Right ventricle myocardium inferior (tissue), 1 donor: ENCODE data around the gene SH3BP4. TPM values are rescaled to one million over a fixed set of nuclear protein-coding genes. Genes with fewer than 3 reads are reported as not detected.

Experiments
- ATAC-seq: fragments of 200-7000 bp; cut with Tn5 transposase; one replicate; pipeline ENCODE4 v1.9.1; 2020; ENCODE audit warnings: mild to moderate bottlenecking, moderate library complexity
- DNase-seq: peaks from one replicate; pipeline ENCODE4 v3.0.0; 2021; ENCODE audit errors: missing footprints
- intact Hi-C: fragments of 100-400 bp; cut with DNase I; formaldehyde crosslinking; loops from one replicate; pipeline ENCODE4 v1.11.0; 2022
- total RNA-seq: library from RNA; stranded (reverse); fragmentation: NEBNext Ultra II Directional; extraction: Animal tissue kit (Norgen Biotek cat#: 25700); gene quantifications from one replicate; pipeline ENCODE4 v1.2.1, GENCODE V29; 2021
- donor health status: DM: no; HTN: yes; CAD: no; lungs with severe emphysema.

The SH3BP4 gene
- total RNA-seq, 1 donor from 2014 or later, result 9.3 TPM

DNA sequence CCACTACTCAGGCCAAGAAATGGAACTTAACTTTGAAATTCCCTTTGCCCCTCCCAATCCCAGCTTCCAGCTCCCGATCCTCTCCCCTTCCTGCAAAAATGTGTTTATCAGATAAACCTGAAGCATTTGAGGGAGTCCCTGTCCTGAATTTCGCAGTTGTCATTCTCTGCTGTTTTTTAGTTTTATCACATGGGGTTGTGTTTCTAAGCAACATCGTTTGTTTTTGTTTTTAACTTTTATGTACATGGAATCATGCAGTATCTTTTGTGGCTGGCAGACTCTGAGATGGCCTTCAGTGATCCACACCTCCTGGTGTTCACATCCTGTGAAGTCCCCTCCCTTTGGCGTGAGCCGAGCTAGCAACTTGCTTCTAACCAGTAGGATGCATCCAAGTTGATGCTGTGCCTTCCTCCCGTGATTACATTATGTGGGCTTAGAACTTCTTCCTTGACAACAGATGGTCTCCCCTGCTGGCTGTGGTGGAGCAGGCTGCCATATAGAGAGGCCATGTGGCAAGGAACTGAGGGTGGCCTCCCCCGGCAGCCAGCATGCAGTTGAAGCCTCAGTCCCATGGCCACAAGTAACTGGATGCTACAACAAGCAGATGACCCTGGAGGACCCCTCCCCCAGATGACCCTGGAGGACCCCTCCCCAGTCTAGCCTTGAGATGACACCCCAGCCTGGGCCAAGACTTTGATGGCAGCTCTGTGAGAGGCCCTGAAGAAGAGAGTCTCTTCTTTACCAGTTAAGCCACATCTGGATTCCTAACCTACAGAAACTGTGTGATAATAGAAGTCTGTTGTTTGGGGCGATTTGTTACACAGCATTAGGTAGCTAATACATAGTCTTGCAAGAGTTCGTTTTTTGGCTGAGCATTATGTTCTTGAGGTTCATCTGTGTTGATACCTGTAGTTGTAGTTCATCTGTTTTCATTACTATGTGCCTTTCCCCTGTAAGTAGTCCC lies 27.7 kb downstream of the SH3BP4 start:
- DNase-seq (no peak), ATAC-seq (no peak)
- intact Hi-C loops, result no loop called here

DNA sequence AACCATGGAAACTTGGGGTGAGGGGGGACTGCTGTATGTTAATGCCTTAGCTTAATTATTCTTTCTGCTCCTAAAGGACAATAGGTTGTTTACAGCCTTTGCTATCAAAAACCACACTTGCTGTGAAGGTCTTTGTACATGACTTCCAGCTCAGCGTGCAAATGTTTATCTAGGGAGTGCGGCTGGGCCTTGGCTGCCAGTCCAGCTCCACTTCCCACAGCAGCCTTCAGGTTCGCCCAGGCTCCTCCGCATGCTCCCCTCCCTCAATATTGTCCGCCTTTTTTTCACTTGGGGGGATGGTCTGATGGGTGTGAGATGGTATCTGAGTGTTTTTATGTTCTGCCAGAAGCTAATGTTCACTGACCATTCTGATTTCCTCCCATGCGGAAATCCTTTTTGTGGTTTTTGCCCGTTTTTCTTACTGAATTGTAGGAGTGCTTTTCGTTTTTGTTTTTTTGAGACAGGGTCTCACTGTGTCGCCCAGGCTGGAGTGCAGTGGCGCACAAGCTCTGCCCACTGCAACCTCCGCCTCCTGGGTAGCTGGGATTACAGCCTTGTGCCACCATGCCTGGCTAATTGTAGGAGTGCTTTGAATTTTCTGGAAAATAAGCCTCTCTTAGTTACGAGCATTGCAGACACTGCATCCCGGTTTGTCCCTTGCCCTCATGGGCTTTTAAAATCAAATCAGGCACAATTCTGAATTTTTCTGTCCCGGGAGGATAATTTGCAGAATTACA lies 28.8 kb downstream of the SH3BP4 start:
- DNase-seq, result no peak
- intact Hi-C loops, result no loop called here
- no peak for ATAC-seq

DNA sequence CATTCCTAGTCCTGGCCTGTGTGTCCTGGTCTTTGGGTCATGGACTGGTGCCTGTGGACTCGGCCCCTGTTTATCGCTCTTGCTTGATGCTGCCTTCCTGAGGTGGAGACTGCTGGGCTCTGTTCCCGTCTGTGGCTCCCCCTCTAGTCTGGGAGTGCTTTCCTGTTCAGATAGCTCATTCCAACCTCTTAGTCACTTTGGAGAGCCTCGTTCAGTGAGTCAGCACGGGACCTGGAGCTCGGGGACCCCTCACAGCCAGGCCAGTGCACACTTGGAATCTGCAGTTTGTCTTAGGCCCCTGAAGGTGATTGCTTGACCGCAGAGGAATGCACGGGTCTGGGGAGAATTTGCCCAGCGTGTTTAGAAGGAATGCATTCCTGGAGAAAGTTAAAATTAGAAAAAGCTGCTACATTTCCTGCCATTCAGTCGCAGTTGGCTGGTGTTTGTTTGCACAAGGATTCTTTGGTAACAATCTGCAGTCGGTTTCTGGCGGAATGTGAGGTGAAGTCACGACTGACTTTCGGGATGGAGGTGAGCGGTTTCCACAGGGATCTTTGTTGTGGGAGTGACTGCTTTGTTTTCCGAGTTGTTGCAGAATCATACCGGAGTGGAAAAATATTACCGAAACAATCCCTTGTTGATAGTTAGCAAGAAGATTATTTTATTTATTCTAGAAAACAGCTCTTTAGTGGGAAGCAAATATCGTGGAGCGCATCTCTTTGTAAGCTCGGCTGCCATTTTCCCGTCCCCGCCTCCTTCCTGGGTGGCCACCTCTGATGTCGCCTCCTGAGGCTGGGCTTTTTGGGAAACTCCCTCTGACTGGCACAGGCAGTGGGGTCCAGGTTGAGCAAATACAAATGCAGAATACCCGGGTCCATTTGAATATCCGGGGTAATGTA lies 29.6 kb downstream of the SH3BP4 start:
- DNase-seq, result no peak
- ATAC-seq, result peak; percentile 82
- intact Hi-C loops, result loop anchor here (2.0 kb wide), 1 partner anchor 29 kb away; the partner anchor contains the start of gene SH3BP4

DNA sequence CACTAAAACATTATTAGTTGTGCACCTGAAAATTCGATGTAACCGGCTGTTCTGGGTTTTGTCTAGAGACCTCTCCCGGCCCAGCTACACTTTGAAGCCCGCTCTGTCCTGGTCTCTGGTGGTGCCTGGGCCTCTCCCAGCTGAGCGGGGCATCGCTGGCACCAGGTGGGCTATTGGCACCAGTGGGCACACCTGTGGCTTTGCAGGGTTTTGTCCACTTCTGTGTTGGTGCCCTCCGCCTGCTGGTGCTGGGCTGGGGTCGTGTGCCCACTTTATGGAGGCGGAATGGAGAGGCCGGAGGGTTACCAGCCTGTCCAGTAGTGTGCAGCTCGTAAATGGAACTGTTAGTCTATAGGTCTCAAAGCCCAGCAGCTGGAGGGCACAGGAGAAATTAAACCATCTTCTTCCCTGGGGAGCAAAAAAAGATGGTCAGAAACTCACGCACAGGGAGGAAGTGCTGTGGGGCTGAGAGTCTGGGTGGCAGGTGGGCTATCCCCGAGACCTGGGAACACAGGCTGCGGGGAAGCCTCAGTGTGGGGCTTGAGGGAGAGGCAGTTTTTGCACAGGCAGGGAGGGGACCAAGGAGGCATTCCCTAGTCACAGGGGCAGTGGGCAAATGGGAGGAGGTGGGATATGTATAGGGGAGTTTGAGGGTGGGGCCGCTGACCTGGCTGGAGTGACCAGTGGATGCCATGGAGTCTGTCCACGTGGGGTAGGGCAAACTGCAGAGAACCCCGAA lies 30.4 kb downstream of the SH3BP4 start:
- ATAC-seq (no peak), DNase-seq (no peak)
- intact Hi-C loops, result loop anchor here (2.0 kb wide), 1 partner anchor 29 kb away; the partner anchor contains the start of gene SH3BP4

DNA sequence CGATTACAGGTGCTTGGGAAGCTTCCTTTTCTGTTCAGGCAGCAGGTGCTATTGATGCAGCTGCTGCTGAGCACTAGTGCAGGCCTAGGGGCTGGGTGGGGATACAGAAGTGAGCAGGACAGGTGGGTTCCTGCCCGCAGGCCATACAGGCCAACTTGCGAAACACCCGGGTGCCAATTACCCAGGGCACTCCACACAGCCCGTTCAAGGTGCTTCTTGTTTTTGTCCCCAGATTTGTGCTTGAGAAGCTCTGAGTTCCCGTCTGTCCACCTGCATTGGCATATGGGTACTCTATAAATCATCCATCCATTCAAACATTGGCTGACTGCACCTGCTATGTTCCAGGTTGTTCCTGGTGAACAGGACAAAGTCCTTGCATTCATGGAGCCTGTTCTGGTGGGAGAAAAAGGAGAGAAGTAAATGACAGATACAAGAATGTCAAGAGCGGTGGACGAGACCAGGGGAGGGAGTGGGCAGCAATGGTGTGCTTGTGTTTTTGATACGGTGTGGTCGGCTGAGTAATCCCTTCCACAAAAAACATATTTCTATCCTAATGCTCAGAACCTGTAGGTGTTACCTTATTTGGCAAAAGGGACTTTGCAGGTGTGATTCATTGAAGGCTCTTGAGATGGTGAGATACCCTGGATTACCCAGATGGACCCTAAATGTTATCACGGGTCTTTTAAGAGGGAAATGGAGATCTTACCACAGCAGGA lies 31.4 kb downstream of the SH3BP4 start:
- ATAC-seq, result no peak
- DNase-seq, result no peak
- intact Hi-C loops, result loop anchor here (2.0 kb wide), 1 partner anchor 30 kb away; the partner anchor contains the start of gene SH3BP4

DNA sequence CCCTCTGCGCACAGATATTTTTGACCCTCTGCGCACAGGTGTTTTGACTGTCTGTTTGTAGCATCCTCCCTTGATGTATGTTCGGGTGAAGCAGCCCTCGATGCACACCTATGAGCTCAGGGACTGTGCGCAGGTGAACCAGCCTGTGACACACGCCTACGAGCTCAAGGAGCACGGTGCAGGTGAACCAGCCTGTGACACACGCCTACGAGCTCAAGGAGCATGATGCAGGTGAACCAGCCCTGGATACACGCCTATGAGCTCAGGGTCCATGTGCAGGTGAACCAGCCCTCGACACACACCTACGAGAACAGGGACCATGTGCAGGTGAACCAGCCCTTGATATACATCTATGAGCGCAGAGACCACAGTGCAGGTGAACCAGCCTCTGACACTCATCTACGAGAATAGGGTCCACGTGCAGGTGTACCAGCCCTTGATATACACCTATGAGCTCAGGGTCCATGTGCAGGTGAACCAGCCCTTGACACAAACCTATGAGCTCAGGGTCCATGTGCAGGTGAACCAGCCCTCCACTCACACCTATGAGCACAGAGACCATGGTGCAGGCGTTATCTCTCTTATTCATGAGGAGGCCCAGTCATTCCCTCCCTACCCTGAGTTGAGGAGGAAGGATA lies 33.9 kb downstream of the SH3BP4 start:
- no peak for ATAC-seq
- no peak for DNase-seq
- intact Hi-C loops, result no loop called here

DNA sequence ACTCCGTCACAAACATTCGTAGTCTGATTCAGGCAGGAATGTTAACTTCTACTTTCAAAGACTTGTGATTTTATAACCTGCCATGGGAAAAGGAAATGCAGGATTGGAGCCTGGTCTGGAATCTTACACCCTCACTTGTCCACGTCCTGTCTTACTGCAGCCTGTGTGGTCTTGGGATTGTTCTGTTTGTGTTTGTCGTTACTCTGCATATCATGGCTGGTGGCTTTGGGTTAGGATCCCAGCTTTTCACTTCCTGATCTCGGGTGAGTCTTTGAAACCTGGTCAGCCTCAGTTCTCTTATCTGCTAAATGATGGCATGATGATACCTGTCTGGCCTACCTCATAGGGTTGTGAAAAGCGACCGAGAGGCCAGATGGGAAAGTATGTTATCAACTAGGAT lies 34.6 kb downstream of the SH3BP4 start:
- DNase-seq (no peak), ATAC-seq (no peak)
- intact Hi-C loops, result no loop called here

DNA sequence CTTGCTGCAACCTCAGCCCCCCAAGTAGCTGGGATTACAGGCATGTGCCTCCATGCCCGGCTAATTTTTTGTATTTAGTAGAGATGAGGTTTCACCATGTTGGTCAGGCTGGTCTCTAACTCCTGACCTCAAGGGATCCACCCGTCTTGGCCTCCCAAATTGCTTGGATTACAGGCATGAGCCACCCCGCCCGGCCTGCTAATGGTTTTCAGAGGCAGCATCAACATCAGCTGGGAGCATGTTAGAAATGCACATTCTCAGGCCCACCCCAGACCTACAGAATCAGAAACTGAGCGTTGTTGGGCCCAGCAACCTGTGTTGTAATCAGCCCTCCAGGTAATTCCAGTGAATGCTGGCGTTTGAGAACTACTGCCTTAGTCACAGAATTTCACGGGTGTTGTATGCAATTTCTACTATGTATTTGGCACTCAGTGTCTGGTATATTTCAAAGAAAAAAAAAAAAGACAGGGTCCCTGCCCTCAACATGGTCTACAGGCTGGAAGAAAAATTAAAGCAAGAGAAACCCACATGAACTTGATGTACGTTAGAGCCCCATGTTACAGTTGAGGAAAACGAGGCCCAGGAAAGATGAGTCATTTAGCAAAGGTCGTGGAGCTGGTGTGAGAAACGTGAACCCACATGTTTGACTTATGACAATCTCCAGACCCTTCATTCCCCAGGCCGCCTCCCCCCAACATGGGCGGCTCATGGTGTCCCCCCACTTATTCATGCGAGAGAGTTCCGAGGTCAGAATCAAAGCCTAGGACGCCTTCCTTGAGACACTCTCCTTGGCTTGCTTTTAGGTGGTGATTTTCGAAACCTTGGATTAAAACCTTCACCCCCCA lies 35.3 kb downstream of the SH3BP4 start:
- no peak for DNase-seq
- no peak for ATAC-seq
- intact Hi-C loops, result no loop called here

DNA sequence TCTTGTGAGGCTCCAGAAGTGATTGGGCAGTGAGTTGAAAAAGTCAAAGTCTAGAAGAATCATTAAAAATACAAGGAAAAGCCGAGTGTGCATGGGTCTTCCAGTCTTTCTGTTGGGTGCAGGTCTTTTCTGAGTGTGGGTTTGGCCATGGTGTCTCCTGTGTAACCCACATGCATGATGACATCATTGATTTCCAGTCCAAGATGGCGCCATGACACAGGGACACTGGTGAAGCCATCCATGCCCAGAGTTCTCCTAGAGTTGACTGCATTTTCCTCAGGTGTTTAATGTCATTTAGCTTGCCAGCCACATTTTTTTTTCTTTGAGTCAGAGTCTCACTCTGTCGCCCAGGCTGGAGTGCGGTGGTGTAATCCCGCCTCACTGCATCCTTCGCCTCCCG lies 35.9 kb downstream of the SH3BP4 start:
- DNase-seq, result no peak
- ATAC-seq, result no peak
- intact Hi-C loops, result no loop called here

DNA sequence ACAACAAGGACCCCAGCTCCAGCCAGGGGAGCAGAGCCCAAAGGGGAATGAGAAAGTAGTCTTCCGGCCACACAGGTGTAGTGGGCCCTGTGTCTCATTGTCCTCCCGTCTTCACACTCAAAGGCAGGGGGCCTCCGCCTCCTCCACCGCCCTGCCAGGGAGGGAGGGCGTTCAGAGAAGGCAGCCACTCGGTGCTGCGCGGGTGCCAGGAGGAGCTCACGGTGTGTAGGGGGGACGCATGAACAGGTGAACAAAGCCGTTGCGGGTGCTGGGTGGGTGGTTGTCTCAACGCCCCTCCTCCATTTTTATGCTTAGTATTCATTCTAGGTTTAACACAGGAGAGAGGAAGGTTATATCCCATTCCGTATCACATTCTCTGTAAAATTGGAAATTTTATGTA lies 36.7 kb downstream of the SH3BP4 start:
- ATAC-seq (no peak), DNase-seq (no peak)
- intact Hi-C loops, result no loop called here

DNA sequence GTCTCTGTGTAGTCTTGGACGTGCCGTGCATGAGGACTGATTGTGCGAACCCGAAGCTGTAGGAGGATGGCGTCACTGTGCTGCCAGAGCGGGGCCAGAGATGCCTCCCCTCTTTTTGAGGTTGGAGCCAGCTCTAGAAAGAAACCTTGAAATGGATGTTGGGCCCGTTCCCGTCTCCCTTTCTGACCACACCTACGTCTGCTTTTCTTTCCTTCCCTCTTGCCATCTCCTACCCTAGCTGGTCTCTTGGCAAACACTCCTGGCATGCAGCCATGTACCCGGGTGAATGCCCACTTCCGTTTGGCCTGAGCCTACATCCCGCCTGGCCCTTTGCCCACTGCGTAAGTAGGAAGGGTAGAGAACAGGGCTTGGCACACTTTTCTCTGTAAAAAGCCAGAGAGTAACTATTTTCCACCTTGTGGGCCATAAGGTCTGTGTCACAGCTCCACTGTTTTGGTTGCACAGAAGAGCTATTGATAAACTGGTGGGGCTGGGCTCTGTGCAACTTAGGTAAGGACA lies 37.4 kb downstream of the SH3BP4 start:
- intact Hi-C loops, result no loop called here
- peak; percentile 90 for DNase-seq
- peak; percentile 57 for ATAC-seq

DNA sequence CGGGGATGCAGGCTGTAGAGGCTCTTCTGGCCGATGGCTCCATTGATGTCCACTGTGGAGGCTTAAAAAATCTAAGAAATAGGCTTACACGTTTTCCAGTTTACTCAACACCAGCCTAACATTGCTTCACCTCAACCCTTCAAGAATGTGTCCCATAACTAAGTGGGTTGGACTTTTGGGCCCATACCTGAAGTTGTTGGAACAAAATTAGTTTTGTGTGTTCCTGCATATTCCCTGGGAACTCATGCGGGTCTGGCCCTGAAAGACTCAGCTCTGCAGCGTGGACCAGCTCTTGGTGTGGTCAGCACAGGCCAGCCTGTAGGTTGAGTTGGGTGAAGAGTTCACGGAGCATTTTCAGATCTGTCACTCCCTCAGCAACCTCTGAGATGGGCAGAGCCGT lies 38.5 kb downstream of the SH3BP4 start:
- no peak for DNase-seq
- intact Hi-C loops, result no loop called here

DNA sequence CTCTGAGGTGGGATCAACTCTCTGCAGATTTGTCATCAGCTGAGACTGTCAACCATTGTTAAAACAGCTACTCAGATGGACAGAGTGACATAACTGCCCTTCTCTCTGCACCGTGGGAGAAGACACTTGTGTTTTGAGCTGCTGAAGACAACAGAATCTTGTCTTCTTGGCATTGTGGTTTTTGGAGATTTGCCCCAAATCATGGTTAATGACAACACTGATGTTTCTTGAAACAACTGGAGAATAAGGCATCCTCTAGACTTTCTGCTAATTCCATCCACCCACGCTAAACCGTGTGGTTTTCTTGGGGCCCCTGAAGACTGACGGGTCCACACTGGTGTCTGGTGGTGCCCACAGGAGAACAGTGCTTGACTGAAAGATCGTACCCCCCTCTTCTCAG lies 39.5 kb downstream of the SH3BP4 start:
- intact Hi-C loops, result no loop called here
- DNase-seq (no peak), ATAC-seq (no peak)

More for the DNA sequence above, 38.5 kb downstream of the SH3BP4 start:
- no peak for ATAC-seq

DNA sequence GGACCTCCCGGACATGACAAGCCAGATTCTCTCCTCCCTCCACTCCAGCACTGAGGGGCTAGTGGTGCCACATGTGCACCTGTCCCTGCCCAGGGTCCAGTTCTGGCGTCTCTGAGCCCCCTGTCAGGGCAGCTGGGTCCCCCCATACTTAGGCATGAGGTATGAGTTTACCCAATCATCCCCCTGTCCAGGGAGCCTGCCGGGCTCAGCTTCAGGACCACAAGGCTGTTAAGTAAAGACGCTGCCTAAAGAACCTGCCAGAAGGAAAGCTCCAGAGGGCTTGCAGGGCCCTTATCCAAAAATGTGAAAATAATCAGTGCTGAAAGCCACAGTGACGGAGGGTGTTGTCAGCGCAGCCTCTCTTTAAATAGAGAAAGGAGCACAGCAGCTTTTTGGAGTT lies 40.0 kb downstream of the SH3BP4 start:
- no peak for DNase-seq
- no peak for ATAC-seq
- intact Hi-C loops, result no loop called here

DNA sequence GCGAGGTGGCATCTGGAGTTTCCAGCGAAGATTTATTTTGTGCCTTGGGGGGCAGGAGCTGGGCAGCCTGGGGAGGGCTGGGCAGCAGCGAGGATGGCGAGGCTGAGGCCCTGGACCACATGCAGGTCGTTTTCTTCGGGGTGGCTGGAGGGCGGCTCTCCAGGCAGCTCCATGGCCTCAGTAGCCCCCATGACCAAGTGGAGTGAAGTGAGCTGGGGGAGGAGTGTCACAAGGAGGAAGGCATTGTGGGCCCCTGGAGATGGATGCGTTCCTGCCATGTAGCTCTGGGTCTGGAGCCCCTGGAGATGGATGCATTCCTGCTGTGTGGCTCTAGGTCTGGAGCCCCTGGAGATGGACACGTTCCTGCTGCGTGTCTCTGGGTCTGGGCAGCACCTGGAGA lies 40.4 kb downstream of the SH3BP4 start:
- DNase-seq (no peak), ATAC-seq (no peak)
- intact Hi-C loops, result no loop called here
